COLO829 (cell line): ENCODE data around the gene COL11A1.
"Not testable (repeated sequence)": the region's sequence is repeated elsewhere in the genome, so short reads cannot be mapped to it uniquely, and the experiment has no call there.

Experiments
- DNase-seq: peaks from one replicate; pipeline ENCODE4 v3.0.0; 2012; ENCODE audit warnings: low spot score

COL11A1 gene

DNA sequence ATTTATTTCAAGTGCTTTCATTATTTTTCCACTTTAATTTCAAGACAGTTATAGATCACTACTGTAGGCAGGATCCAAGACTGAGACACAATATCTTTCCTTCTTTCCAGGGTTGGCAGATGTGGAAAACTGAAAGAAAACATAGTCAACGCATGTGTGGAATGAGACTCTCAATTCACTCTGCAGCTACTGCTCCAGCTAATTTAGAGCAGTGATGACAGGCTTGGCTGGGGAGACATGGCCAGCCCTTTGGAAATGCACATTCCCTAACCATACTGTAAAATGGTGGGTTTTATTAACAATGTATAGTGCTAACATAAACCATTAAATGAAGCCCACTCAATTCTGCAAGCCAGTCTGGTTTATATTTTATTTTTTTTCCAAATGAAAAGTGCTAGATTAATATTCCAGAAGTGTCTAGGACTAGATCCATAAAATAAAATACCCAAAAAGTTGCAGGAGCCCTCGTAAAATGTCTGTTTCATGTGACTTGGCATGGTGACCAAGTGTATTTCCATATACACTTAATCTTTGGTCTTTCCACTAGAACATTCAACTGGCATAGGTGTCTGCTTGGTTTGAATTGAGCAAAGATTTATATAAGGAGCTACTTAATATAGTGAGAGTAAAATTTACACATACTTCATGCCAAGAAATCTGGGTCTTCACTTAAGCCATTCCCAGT is 32.9 kb downstream of the COL11A1 start:
- no peak for DNase-seq

DNA sequence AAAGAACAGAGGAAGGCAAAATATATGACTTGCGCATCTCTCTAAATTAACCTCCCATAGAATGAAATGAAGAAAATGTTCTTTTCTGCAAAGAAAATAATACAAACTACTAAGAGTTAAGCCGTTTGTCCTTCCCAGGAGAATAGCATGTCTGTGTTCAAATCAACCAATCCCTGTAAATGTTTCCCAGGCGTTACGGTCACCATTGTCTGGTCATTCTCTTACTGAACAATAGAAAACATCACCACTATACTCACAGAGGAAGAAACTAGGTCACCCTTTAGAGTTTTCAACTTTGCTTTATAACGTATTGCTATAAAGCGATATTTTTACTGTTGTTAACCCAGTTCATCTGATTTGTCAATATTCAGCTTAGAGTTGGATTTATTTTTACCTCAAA is 34.1 kb downstream of the COL11A1 start:
- no peak for DNase-seq

DNA sequence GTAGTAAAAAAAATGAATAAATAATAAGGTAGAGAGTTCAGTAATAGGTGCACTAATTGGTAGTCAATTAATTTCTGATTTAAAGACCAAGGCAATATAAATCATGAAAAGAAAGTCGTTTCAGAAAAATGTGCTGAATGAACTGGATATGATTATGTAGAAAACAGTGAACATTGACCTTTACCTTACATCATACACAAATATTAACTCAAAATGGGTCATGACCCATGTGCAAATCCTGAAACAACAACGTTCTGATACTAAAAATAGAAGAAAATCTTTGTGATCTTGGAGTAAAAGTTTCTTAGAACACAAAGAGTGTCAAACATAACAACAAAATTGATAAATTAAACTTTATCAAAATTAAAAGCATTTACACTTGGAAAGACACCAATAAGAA is 39.1 kb downstream of the COL11A1 start:
- DNase-seq, result no peak

DNA sequence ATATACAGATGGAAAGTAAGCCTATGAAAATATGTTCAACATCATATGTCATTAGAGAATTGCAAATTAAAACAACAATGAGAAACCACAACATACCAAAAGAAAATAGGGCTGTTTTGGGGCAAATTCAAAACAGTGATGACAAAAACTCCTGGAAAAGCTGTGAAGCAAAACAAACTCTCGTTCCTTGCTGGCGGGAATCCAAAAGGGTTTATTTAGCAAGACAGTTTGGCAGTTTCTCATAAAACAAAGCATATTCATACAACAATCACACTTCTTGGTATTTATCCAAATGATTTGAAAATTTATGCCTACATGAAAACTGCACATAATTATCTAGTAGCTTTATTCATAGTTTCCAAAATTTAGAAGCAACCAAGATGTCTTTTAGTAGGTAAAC is 44.4 kb downstream of the COL11A1 start:
- DNase-seq, result no peak

DNA sequence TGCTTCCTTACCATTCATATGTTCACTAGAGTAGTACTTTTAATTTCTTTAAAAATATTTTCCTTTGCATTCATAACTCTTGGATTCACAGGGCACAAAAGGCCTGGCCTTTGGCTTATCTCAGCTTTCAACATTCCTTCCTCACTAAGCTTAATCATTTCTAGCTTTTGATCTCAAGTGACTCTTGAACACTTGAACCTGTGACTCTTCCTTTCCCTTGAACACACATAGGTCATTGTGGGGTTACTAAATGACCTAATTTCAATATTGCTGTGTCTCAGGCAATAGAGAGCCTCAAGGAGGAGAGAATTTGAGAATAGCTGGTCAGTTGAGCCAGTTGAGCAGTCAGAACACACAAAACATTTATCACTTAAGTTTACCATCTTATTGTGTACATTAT is 49.9 kb downstream of the COL11A1 start:
- no peak for DNase-seq

DNA sequence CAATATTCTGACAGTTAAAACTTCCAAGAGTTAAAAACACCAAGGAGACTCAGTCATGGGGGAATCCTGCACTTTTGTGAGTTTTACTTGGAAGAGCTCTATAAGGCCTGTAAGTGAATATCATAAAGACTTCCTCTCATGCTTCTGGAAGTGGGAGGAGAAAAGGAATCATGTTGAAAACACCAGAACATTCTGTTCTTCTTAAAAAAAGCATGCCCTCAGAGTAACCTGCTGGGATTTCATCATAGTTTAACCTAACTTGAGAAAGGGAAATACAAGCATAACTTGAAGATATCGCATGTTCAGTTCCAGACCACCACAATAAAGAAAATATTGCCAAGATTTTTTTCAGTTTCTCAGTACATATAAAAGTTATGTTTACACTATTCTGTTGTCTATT is 51.9 kb downstream of the COL11A1 start:
- DNase-seq, result no peak

DNA sequence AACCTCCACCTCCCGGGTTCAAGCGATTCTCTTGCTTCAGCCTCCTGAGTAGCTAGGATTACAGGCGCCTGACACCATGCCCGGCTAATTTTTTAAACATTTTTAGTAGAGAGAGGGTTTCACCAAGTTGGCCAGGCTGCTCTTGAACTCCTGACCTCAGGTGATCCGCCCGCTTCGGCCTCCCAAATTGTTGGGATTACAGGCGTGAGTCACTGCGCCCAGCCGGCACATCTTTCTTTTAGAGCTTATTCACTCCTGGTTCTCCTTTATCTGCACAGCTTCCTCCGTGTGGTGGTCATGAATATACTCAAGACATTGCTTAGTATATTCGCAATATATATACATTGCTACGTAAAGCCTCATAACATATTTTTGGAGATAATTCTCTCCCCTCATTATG is 80.2 kb downstream of the COL11A1 start:
- DNase-seq, result not testable (repeated sequence)

DNA sequence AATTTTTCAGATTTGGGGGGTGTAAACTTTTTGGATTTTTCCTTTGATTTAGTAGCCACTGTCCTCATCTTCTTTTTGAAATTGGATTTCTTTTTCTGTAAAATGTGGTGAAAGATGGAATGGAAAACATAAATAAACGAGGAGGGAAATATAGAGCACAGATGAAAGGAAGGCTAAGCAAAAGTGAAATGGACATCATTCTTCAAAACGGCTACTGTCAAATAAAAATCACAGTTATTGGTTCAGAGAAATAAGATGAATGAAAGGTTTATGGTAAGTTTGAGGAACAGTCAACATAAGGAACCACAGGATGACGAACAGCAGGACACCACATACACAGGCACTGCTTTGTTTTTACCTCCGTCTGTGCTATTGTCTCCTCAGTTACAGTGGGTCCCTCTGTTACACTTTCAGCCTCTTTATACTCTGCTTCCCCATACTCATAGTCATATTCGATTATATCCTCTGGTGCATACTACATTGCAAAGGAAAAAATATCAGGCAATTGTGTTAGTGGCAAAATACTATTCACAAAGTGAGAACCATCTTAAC is 82.4 kb downstream of the COL11A1 start:
- no peak for DNase-seq

DNA sequence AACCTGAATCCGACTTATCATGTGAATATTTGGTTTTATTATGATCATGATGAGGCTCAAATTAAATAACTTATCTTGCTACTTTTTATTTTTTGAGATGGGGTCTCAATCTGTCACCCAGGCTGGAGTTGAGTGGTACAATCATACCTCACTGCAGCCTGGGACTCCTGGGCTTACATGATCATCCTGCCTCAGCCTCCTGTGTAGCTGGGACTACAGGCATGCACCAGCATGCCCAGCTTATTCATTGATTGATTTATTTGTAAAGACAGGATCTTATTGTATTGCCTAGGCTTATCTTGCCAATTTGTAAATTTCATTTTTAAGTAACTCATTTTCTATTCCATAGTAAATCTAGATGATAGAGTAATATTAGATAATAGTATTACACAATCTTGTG is 84.3 kb downstream of the COL11A1 start:
- no peak for DNase-seq

DNA sequence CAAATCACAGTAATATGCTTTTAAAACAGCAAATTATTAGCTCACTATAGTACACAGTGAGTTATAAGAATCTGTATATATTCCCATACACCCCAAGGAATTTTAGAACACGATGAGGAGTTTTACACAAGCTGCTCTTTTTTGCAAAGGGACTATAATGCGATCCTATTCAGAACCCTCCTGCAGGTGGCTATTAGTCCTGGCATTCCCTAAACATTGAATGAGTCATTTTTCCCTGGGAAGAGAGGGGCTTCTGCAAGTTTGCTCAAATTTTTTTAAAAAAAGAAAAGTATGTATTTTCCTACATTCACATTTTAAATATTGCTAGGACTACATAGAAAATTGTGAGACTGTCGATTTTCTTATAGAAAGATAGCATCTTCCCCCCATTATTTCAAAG is 106.3 kb downstream of the COL11A1 start:
- no peak for DNase-seq

DNA sequence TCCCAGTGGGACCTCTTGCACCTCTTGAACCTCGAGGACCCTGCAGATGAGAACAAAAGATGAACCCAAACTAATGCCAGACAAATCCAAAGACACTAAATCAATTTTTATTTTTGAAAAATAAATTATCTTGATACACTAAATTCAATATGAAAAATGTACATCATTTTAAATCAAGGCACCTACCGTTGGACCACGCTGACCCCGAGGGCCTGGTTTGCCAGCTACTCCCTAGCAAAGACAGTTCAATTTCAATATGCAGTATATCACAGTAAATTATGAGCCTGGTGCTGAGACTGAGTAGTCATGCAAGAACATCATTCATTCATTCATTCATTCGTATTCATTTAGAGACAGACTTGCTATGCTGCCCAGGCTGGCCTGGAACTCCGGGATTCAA is 129.4 kb downstream of the COL11A1 start:
- no peak for DNase-seq

DNA sequence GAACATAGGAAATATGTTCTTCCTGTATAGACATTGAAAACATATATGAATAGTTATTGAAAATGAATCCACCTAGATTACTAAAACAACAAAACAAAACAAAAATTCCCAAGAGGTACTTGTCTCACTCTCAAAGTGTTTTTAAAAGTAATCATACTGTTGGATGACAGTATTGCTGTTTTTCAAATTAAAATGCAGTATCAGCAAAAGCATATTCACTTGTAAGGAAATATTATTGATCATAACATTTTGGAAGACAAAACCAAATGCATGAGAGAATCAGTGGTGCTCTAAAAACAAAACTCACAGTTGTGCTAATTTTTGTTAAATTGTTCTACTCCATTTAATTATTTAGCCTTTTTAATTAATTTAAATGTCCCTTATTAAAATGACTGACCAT is 131.0 kb downstream of the COL11A1 start:
- no peak for DNase-seq

DNA sequence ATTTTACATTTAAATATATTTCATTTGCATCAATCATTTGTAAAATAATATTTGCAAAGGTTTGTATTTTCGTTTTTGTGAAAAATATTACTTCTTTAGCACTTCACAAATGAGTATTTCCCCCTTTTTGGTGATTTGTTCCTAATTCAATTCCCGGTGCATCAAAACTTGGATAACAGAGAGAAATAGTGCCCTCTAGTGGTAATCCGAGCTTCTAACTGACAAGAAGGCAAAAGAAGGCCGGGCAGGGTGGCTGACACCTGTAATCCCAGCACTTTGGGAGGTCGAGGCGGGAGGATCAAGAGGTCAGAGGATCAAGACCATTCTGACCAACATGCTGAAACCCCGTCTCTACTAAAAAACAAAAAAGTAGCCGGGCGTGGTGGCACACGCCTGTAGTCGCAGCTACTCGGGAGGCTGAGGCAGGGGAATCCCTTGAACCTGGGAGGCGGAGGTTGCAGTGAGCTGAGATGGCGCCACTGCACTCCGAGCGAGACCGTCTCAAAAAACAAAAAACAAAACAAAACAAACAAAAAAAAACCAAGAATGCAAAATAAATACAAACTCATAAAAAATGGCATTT is 137.7 kb downstream of the COL11A1 start:
- DNase-seq, result peak; percentile 9

DNA sequence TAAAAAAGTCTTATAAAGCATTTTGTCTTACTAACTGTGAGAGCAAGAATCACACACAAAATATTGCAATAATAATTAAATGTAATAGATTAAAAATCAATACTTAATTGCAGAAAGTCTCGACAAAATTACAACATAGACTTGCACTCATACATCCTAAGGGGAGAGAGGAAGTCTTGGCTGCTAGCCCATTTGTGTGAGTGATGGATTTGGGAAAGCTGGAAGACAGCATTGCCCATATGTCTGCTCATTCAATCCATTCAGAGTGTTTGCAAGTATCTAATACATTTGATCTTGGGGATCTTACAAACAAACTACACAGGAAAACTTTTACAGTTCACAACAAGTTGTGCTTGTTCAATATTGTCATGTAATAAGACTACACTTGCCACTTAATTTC is 140.5 kb downstream of the COL11A1 start:
- DNase-seq, result no peak

DNA sequence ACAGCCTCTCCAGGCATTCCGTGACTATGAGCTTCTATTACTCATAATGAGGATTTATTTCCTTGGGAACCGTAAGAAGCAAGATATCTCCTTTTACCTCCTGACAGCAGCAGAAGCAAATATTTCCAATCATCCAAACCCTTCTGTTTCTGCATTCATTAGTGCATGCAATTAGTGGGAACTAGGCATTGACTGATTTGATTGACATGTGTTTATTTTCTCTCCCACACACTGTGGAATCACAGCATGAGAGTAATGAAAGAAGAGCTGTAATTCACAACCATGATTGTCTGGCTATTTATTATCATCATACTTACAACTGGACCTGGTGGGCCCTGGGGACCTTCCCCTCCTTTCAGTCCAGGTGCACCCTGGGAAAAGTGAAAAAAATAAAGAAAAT is 146.8 kb downstream of the COL11A1 start:
- no peak for DNase-seq

DNA sequence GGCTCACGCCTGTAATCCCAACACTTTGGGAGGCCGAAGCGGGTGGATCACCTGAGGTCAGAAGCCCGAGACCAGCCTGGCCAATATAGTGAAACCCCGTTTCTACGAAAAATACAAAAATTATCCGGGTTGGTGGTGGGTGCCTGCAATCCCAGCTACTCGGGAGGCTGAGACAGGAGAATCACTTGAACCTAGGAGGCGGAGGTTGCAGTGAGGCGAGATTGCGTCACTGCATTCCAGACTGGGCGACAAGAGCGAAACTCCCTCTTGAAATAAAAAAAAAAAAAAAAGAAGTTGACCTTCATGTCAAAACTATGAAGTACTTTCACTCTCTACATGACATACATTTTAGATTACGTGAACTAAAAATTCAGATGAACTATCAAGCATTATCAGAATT is 153.7 kb downstream of the COL11A1 start:
- no peak for DNase-seq

DNA sequence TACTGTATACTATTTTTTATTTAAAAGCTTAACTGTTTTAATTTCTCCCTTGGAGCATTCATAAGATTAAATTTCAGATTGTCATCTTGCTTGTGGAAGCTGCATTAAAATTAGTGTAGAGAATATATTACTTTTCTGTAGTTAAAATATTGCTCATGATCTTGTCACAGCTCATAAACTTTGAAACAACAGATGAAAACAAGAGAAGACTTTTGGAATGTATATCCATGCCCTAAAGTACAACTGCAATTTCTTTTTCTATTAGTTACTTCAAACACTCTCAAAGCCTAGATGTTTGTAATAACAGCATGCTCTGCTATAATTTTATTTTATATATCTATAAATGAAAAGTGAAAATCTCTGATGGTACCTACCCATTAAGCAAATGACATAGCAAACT is 155.9 kb downstream of the COL11A1 start:
- no peak for DNase-seq

DNA sequence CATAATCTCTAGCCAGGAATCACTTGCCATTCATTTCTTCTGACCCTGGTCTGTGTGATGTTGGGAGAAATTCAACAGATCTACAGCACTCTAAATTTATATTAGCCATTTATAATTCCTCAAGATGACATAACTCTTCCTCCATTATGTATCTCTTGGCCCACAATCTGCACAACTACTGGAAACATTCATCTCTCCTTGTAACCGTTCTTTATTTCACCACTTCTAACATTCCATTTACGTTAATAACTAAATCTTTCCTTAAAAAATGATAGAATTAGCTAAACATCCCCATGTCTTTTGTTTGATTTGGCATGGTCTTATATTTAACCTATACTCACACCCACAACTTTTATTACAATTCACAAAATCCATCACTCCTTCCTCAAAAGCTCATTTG is 166.0 kb downstream of the COL11A1 start:
- no peak for DNase-seq

DNA sequence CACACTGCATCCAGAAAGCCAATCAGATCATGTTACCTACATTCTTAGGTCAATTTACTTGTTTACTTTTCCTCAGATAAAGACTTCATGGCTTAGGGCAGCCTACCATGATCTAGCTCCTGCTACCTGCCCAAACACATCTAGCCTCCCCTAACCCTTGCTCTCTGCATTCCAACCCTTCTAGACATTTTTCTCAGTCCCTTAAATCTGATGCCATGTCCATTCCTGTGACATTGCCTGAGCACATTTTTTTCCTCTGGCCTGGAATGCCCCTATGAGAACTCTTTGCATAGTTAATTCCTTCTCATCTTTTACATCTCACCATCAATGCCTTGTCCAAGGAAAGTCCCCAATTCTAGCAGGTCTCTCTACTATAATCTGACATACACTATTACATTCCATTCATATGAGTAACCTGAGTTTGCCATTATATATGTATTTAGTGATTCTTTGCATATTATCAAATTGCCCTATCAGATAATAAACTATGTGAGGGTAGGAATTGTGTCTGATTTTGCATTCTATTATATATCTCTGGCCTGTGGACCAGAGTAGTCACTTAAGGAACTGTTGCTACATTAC is 166.9 kb downstream of the COL11A1 start:
- DNase-seq, result no peak

DNA sequence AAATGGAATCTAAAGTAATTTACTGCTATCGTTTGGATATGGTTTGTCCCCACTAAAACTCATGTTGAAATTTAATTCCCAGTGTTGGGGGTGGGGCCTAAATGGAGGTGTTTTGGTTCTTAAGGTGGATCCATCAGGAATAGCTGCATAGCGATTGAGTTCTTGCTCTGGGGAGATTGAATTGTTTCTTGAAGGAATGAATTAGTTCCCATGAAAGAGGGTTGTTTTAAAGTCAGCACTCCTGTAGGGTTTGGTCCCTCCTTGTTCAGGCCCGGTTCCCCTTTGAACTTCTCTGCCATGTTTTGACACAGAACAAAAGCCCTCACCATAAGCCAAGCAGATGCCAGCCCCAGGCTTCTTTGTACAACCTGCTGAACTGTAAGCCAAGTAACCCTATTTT is 170.9 kb downstream of the COL11A1 start:
- DNase-seq, result no peak

DNA sequence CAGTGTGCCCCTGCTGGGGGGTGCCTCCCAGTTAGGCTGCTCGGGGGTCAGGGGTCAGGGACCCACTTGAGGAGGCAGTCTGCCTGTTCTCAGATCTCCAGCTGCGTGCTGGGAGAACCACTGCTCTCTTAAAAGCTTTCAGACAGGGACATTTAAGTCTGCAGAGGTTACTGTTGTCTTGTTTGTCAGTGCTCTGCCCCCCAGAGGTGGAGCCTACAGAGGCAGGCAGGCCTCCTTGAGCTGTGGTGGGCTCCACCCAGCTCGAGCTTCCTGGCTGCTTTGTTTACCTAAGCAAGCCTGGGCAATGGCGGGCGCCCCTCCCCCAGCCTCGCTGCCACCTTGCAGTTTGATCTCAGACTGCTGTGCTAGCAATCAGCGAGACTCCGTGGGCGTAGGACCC is 175.0 kb downstream of the COL11A1 start:
- not testable (repeated sequence) for DNase-seq

DNA sequence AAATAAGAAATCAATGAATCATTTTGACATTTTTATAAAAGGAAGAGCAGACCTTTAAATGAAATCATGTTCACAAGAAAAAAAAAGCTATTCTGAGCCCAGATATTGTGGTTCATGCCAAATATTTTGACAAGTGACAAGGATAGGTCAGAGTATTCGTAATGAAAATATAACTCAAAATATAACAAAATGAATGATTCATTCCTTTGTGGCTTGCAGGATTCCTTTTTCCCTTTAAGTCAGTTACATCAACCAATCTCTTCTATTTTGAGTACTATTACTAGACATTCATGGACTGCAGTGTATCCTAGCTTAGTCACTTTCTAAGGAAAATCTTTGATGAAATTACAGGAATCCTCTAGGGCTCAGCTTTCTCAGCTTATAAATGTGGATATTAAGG is 188.7 kb downstream of the COL11A1 start:
- DNase-seq, result no peak

DNA sequence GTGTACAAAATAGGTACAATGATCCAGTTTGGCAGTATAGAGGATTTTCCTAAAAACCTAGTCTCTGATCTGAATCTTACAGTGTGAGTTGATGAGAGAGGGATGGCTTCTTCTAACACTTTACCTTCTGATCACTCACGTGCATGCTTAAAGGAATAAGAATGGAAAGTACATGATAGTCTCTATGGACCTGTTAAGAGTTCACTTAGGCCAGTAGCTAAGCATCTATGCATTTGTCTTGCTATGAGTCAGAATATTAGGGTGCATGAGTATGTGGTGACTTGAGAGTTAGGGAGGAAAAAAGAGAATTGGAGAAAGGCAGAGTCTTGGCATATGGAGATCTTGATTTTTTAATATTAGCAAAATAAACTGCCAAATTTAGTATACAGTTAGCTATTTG is 206.3 kb downstream of the COL11A1 start:
- no peak for DNase-seq

DNA sequence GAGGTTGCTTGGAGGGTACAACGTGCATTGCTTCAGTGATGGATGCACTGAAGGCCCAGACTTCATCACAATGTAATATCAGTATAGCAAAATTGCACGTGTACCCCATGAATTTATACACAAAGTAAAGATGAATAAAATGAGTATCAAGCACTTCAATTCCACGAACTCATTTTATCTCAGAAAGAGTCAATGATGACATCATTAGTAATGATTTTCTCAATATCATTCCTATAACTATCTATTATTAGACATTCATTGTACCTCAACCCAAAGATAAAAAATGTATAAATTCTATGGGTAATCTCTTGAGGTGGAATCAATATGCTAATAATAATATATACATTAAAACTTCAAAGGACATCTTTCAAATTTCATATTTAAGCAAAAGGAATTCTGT is 208.4 kb downstream of the COL11A1 start:
- no peak for DNase-seq
